Fibroblast of skin of left biceps (primary cell): ENCODE measurements around the gene ASIC3.
"Not testable (repeated sequence)": the region's sequence is repeated elsewhere in the genome, so short reads cannot be mapped to it uniquely, and the experiment has no call there.

Experiments used
- DNase-seq, 2 experiments: peaks; one replicate each; pipeline ENCODE4 v3.0.0-alpha.2; 2013; ENCODE audit warnings: low read depth in 2 of 2

Gene ASIC3

DNA sequence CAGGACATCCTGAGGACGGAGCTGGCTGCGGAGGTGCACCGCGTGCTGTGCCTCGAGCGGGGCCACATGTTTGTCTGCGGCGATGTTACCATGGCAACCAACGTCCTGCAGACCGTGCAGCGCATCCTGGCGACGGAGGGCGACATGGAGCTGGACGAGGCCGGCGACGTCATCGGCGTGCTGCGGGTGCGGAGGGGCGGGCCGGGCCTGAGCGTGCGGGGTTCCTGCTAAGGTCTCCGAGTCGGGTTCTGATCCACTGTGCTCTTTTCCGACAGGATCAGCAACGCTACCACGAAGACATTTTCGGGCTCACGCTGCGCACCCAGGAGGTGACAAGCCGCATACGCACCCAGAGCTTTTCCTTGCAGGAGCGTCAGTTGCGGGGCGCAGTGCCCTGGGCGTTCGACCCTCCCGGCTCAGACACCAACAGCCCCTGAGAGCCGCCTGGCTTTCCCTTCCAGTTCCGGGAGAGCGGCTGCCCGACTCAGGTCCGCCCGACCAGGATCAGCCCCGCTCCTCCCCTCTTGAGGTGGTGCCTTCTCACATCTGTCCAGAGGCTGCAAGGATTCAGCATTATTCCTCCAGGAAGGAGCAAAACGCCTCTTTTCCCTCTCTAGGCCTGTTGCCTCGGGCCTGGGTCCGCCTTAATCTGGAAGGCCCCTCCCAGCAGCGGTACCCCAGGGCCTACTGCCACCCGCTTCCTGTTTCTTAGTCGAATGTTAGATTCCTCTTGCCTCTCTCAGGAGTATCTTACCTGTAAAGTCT lies 34.4 kb upstream of the ASIC3 start:
- DNase-seq: peak in 1 of 2 experiments; percentile 37

GRCh38 chr7:151014950-151015349 lies 33.4 kb upstream of the ASIC3 start:
- DNase-seq: no peak

DNA sequence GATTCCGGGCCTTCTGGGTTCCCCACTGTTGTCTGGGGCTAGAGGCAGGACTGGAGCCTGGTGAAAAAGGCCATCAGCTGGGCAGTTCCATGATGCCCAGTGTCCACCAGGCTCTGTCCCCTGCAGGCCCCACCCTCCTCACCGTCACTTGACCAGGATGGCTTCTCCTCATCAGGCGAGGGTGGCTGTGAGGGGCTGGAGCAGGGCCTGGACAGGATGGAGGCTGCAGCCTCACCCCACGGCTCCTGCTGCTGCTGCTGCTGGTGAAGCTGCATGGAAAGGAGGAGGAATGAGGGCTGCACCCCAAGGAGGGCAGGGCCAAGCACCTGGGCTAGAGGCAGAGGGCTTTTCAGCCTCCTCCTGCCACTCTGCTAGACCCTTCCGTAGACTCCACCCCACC lies 32.4 kb upstream of the ASIC3 start:
- DNase-seq: no peak

DNA sequence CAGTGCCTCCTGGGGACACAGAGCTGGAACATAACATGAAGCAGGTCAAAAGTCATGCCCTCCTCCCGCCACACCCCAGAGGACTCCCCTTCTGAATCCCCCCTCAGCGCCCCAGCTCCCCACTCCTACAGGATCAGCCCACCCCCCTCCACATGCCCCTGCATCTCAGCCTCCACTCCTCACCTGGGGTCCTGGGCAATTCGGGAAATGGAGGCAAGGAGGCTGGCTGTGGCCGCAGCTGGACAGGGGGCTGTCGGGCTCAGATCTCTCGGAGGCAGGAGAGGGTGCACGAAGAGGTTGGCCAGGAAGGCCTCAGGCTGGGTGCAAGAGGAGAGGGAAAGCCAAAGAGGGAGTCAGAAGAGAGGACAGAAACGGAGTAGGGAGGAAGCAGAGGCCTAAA lies 31.8 kb upstream of the ASIC3 start:
- DNase-seq: no peak

DNA sequence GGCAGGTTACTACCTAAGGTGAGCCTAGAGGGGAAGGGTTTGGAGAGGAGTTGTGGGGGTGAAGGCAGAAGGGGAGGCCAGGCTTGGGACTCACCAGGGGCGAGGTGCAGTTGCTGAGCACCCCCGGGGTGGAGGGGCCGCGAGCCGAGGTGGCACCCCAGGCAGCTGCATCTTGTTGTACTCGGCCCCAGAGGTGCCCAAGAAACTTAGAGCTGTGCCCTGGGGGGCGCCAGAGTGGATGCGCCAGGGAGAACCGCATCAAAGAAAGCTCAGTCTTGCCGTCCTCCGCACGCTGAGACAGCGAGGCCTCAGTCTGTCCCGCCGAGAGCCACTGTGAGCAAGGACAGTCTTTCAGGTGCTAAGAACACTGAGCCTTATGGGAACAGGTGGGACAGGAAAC lies 31.4 kb upstream of the ASIC3 start:
- DNase-seq: no peak

DNA sequence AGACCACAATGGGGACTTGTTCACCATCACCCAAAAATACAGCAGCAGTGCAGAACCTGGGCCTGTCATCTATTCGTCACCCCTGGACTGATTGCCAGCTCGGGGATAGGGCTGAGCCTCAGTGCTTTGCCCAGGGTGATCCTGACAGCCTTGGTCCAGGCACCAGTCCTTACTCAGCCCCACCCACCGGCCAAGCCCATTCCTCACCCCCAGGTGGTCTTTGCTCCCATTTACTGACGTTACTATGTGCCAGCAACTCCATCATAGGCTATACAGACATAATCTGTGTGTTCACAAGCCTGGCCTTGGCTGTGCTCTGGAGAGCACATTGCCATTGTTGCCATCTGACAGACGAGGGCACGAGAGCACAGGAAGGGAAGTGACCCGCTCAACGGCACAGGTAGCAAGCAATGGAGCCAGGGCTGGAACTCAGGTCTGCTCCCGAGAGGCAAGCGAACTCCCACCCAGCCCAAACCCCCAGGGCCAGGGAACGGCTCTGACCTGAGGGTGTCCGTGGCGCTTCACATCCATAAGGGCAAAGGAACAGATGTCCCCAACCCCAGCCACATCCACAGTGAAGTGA lies 30.9 kb upstream of the ASIC3 start:
- DNase-seq: no peak

DNA sequence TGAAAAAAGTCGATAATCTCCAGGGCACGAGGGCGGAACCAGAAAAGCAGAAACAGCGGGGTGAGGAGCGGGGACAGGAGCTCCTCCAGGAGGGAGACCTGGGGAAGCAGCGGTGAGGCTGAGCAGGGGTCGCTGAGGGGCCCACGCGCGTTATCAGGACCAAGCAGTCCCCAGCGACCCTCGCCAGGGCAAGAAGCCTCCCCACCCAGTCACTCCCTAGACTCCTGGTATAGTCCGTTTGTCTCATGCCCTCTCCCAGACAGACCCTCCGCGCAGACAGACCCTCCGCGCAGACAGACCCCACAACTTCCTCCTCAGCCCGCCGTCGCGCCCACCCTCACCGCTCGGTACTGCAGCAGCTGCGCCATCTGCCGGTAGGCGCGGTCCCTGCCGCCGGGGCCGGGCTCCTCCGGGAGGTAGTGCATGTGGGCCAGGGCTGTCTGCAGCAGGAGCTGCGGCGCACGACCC lies 30.3 kb upstream of the ASIC3 start:
- no peak for DNase-seq

- DNase-seq: no peak
Observed at GRCh38 chr7:151018421-151019129, 29.8 kb upstream of the ASIC3 start.

GRCh38 chr7:151019130-151019447 lies 29.2 kb upstream of the ASIC3 start:
- DNase-seq: no peak

DNA sequence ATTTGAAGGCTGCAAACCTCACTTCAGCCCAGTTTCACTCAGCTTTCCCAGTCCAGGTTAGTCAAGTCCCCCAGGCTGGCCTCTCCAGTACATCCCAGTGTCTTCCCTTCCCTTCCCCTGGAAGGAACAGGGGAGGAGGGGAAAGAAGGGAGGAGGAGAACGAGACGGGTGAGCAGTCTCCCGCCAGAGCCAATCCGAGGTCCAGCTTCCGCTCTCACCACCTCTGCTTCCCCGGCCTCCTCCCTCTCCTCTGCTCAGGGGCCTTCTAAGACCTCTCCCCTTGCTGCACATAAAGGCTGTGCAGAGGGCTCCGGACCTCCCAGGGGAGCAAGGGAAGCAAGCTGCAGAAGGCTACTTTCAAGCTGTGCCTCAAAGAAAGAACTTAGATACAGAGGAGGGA lies 28.1 kb upstream of the ASIC3 start:
- no peak for DNase-seq

DNA sequence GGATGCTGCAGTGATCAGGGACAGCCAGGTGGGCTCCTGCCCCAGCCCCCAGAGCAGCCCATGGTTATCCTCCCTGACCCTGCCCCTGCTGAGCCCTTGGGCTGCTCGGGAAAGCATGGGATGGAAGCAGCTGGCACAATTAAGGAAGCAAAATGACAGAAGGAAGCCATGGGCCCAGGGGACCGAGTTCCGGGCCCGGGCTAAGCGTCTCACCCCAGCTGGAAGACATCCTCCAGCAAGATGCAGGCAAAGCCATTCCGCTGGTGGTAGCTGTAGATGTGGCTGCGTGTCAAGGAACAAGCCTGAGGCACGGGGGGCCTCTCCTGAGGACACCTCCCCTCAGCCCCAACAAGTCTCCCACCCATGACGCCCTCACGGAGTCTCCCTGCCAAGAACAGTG lies 25.1 kb upstream of the ASIC3 start:
- DNase-seq: no peak

GRCh38 chr7:151024435-151025056 lies 23.8 kb upstream of the ASIC3 start, which contains the start of gene ATG9B:
ATG9B (minus strand) TSS chr7:151024494; CDS start chr7:151024423, 71 bp downstream.
- no peak for DNase-seq

GRCh38 chr7:151025924-151026671 lies 22.2 kb upstream of the ASIC3 start:
- DNase-seq: no peak

DNA sequence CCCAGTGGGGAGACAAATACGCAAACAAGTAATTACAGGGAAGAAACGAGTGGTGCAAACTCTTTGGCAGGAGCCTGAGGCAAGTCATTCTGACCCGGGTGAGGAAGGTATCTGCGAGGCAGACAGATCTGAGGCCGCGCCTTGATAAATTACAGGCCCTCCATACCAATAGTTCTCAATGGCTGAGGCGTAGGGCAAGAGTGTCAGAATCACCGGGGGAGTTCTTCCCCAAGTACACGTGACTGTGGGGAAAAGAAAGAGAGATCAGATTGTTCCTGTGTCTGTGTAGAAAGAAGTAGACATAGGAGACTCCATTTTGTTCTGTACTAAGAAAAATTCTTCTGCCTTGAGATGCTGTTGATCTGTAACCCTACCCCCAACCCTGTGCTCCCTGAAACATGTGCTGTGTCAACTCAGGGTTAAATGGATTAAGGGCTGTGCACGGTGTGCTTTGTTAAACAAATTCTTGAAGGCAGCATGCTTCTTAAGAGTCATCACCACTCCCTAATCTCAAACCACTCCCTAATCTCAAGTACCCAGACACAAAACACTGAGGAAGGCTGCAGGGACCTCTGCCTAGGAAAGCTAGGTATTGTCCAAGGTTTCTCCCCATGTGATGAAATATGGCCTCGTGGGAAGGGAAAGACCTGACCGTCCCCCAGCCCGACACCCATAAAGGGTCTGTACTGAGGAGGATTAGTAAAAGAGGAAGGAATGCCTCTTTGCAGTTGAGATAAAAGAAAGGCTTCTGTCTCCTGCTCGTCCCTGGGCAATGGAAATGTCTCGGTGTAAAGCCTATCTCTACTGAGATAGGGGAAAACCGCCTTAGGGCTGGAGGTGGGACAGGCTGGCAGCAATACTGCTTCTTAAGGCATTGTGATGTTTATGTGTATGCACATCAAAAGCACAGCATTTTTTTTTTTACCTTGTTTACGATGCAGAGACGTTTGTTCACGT lies 21.3 kb upstream of the ASIC3 start:
- DNase-seq: not testable (repeated sequence)

DNA sequence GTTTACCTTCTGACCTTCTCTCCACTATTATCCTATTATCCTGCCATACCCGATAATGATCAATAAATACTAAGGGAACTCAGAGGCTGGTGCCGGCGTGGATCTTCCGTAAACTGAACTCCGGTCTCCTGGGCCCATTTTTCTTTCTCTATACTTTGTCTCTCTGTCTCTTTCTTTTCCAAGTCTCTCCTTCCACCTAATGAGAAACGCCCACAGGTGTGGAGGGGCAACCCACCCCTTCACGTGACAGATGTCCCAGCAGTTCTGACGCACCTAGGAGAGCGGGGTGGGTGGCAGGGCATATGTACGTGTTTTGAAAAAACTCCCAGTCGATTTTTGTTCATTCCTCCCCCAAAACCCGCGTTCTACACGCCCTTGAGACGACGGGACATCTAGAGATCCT lies 20.6 kb upstream of the ASIC3 start:
- DNase-seq: not testable (repeated sequence)

DNA sequence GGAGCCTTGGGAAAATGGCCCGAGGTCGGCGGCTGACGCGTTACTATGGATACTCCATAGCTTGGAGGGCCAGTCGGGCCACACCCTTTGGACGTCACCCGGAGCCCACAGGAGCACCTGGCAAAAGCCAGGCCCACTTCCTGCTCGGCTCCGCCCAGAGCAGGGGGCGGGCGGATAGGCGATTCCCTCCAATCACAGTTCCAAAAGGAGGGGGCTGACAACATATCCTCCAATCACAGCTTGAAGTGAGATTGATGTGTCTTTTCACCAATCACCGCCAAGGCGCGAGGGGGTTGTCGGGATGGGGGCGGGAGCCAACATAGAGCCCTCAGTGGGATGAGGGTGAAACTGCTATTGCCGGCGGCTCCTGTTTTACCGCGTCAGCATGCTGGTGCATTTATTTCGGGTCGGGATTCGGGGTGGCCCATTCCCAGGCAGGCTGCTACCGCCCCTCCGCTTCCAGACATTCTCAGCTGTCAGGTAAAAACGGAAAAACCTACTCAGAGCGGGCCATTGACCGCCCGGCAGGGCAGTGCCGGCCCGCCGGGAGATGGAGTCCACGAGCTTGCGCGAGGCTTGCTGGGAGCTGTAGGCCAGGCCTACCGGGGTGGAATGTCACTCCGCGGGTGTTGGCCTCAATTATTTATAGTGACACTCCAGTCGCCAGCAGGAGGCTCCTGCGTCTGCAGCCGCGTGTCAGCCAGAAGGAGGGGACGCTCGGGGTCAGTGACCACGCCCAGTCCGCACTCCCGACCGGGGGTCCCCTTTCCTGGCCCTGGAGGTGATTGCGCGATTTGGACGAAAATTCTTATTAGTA lies 20.0 kb upstream of the ASIC3 start, which contains the start of gene ABCB8:
ABCB8 (plus strand) TSS at position 320 of the 817 bp plus-strand sequence; CDS start at position 386, 66 bp downstream.
- DNase-seq: peak; percentile 97

GRCh38 chr7:151028948-151029501 lies 19.3 kb upstream of the ASIC3 start:
- no peak for DNase-seq

GRCh38 chr7:151031011-151031410 lies 17.3 kb upstream of the ASIC3 start:
- no peak for DNase-seq
